SK-N-MC (cell line): ENCODE data around the gene SLC35F3.
A peak's percentile ranks its signal among the peaks of the same experiment; 100 is the strongest.
"Not testable (repeated sequence)": the region's sequence is repeated elsewhere in the genome, so short reads cannot be mapped to it uniquely, and the experiment has no call there.

Experiments
- DNase-seq: peaks from one replicate; pipeline ENCODE4 v3.0.0-alpha.2; 2011; ENCODE audit warnings: low read depth, low spot score
- H3K27ac ChIP-seq: fragments of 200-600 bp; sonication (generic); 2 replicates; pipeline ENCODE4 v1.5.1; 2016; ENCODE audit warnings: mixed run types
- H3K36me3 ChIP-seq: fragments of 200-600 bp; sonication (generic); 2 replicates; pipeline ENCODE4 v1.6.1; 2017; ENCODE audit warnings: antibody characterized with exemption, low read length, mixed read lengths; ENCODE audit not compliant: insufficient read depth
- H3K4me3 ChIP-seq: fragments of 200-600 bp; sonication (generic); 2 replicates; pipeline ENCODE4 v1.5.1; 2016
- H3K9ac ChIP-seq: fragments of 200-600 bp; sonication (generic); 2 replicates; pipeline ENCODE4 v1.8.0; 2017; ENCODE audit warnings: mixed run types, mixed read lengths; ENCODE audit not compliant: insufficient read length
- H3K9me3 ChIP-seq: fragments of 200-600 bp; sonication (generic); 2 replicates; pipeline ENCODE4 v1.6.1; 2017; ENCODE audit warnings: low read depth, mild to moderate bottlenecking, antibody characterized with exemption, low read length, moderate library complexity, mixed read lengths
- EZH2 ChIP-seq: fragments of 200-600 bp; sonication (generic); IDR thresholded peaks from one replicate; pipeline ENCODE4 v1.6.1; 2017; ENCODE audit warnings: antibody characterized with exemption
- FOXP2 ChIP-seq: optimal IDR thresholded peaks from 2 replicates; pipeline ENCODE3; 2011; ENCODE audit warnings: mild to moderate bottlenecking, moderate library complexity; ENCODE audit not compliant: insufficient read depth; ENCODE audit errors: extremely low read length, control extremely low read depth
- POLR2AphosphoS5 ChIP-seq: IDR thresholded peaks from 2 replicates; pipeline ENCODE4 v1.6.1; 2012; ENCODE audit warnings: mild to moderate bottlenecking, low read depth, low read length, borderline replicate concordance

Gene SLC35F3

GRCh38 chr1:234148816-234149215 lies 244.3 kb downstream of the SLC35F3 start:
- Histone ChIP-seq H3K36me3 (no peaks in the 10 kb centered on the region), H3K9me3 (no peaks in the 10 kb centered on the region), H3K4me3 (no peak overlapping the region), H3K27ac (no peak overlapping the region), H3K9ac (no peak overlapping the region)
- TF ChIP-seq EZH2, result no peak
- no peak for TF ChIP-seq FOXP2
- no peak for TF ChIP-seq POLR2AphosphoS5
- no peak for DNase-seq

DNA sequence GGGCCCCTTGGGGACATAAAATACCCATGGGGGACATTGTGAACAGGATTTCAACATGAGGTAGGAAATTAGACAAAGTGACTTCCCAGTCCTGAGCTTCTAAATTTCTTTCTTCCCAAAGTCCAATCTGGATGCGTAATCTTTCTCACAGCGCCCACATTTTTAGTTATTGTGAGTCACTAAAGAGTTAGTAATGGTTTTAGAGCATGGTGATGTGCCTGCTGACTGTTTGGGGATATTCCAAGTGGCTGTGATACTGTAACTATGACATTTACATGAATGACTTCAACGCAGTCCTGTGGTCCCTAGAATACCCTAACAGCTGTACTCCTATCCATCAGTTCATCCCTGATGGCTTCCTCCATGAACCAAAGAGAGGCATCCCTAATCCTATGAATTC lies 244.7 kb downstream of the SLC35F3 start:
- no peak for DNase-seq
- Histone ChIP-seq H3K9ac (no peak overlapping the region), H3K9me3 (no peaks in the 10 kb centered on the region), H3K4me3 (no peak overlapping the region), H3K27ac (no peak overlapping the region), H3K36me3 (no peaks in the 10 kb centered on the region)
- no peak for TF ChIP-seq POLR2AphosphoS5
- TF ChIP-seq EZH2, result no peak
- TF ChIP-seq FOXP2, result no peak

DNA sequence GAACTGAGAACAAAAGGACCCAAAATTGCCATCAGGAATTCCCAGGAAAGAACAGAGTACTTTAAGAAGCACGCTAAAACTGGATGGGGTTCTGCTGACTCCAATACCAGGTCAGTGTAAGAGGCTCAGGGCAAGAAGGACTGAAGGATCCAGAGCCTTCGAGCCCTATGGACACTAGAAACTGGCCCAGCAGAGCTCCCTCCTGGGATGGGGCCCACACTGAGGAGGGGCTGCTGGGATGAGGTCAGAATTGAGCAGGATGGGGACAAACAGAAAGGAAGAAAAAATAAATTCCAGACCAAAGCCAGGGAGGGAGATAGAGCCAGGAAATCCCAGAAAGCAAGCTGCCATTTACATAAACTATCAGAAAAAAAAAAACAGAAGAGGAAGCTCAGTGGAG lies 246.4 kb downstream of the SLC35F3 start:
- Histone ChIP-seq H3K36me3 (no peaks in the 10 kb centered on the region), H3K9ac (no peak overlapping the region), H3K27ac (no peak overlapping the region), H3K9me3 (no peaks in the 10 kb centered on the region), H3K4me3 (no peak overlapping the region)
- DNase-seq, result no peak
- TF ChIP-seq POLR2AphosphoS5 (no peak), FOXP2 (no peak), EZH2 (no peak)

- DNase-seq, H3K36me3 ChIP-seq, H3K9me3 ChIP-seq, H3K9ac ChIP-seq, H3K4me3 ChIP-seq, H3K27ac ChIP-seq: not testable (repeated sequence)
These were observed 247.9 kb downstream of the SLC35F3 start for GRCh38 chr1:234152344-234152743.

DNA sequence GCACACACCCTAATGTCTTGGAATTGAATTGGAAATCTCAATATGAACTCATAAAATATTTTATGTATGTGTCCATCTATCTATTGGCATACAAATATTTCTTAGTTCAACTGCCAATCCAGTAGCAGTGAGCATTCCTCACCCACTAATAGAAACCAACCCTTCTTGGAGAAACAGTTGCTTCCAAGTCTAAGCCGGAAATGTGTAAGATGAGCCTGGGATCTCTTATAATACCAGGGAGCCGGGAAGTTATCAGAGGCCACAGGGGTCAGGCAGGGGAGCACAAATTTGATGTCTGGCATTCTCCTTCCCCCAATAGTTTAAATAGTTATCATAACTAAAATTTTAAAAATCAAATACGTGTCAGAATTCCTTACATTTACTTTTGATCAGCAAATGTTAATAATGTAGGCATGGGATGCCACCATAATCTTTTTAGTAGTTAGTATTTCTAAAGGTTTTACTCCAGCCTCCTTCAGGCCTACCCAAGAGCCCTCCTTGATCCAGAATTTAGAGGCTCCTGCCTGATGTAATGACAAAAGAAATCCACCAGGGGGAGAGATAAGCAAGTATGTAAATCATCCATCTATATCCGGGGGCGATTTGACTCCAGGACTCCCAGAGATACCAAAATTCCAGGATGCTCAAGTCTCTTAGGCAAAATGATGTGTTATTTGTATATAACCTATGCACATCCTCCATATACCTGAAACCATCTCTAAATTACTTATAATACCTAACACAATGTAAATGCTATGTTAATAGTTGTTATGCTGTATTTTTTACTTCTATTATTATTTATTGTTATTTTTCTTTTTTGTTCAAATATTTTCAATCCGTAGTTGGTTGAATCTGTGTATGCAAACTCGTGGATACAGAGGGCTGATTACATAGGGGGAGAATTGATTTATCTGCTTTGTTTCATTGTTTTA lies 250.1 kb downstream of the SLC35F3 start:
- Histone ChIP-seq H3K27ac (peak overlapping the region; percentile 69), H3K9me3 (no peaks in the 10 kb centered on the region), H3K36me3 (no peaks in the 10 kb centered on the region), H3K9ac (peak overlapping the region; percentile 53), H3K4me3 (no peak overlapping the region)
- TF ChIP-seq FOXP2 (no peak), EZH2 (no peak), POLR2AphosphoS5 (no peak)
- DNase-seq, result peak; percentile 76

- no peak overlapping the region for H3K27ac ChIP-seq
- TF ChIP-seq POLR2AphosphoS5 (no peak), EZH2 (no peak), FOXP2 (no peak)
- no peak for DNase-seq
- no peak overlapping the region for H3K4me3 ChIP-seq
- no peaks in the 10 kb centered on the region for H3K36me3 ChIP-seq
- H3K9ac ChIP-seq, result no peak overlapping the region
- no peaks in the 10 kb centered on the region for H3K9me3 ChIP-seq
These were observed 258.2 kb downstream of the SLC35F3 start for GRCh38 chr1:234162661-234163060.

GRCh38 chr1:234163267-234163919 lies 258.9 kb downstream of the SLC35F3 start:
- H3K9me3 ChIP-seq, result no peaks in the 10 kb centered on the region
- no peak overlapping the region for H3K4me3 ChIP-seq
- H3K27ac ChIP-seq, result no peak overlapping the region
- no peaks in the 10 kb centered on the region for H3K36me3 ChIP-seq
- no peak overlapping the region for H3K9ac ChIP-seq
- no peak for DNase-seq
- TF ChIP-seq FOXP2 (no peak), POLR2AphosphoS5 (no peak), EZH2 (no peak)

DNA sequence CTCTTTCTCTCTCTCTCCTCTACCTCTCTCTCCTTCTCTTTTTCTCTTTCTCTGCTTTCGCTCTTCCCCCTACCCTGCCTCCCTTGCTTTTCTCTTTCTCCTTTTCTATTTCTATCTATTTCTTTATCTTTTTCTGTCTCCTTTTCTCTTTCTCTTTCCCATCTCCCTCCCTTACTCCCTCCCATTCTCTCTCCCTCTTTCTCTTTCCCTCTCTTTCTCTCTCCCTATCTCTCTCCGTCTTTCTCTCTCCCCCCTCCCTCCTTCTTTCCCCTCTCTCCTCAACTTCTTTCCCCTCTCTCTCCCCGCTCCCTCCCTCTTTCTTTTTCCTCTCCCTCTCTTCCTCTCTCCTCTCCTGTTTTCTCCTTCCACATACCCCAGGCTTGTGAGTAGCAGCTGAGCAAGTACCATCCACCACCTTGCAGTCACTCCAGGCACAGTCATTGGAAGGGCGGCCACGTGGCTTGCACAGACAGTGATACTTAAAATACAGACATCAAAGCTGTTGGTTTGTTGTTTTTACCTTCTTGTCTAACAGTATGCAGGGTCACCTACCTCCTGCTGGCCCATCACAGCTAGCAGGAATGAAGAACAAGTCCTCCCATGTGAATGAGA lies 259.7 kb downstream of the SLC35F3 start:
- Histone ChIP-seq H3K27ac (no peak overlapping the region), H3K9ac (no peak overlapping the region)

More for the DNA sequence above, 259.7 kb downstream of the SLC35F3 start:
- TF ChIP-seq POLR2AphosphoS5 (no peak), FOXP2 (no peak), EZH2 (no peak)
- Histone ChIP-seq H3K36me3 (no peaks in the 10 kb centered on the region), H3K4me3 (no peak overlapping the region), H3K9me3 (no peaks in the 10 kb centered on the region)
- DNase-seq, result no peak
